Right atrium auricular region (tissue), 2 donors: Measurements from ENCODE around the gene VSTM5. TPM values are rescaled to one million over a fixed set of nuclear protein-coding genes. Genes with fewer than 3 reads are reported as not detected.
A peak's percentile ranks its signal among the peaks of the same experiment; 100 is the strongest.

Experiments
- DNase-seq: peaks from one replicate; pipeline ENCODE4 v3.0.0-alpha.2; 2019; ENCODE audit warnings: low spot score
- H3K27ac ChIP-seq, 2 donors: fragments of 200-600 bp; sonication (generic); 1 replicate in 1 of 2; 2 replicates in 1 of 2; pipeline ENCODE4 v1.5.1; 2016 to 2019
- H3K27me3 ChIP-seq, 2 donors: fragments of 200-600 bp; sonication (generic); one replicate each; pipeline versions ENCODE4 v1.5.1 to v1.6.0; 2017 to 2019
- H3K36me3 ChIP-seq: fragments of 200-600 bp; sonication (generic); one replicate; pipeline ENCODE4 v1.5.1; 2016
- H3K4me1 ChIP-seq, 2 donors: fragments of 200-600 bp; sonication (generic); one replicate each; pipeline versions ENCODE4 v1.5.1 to v1.6.0; 2017 to 2019
- H3K4me3 ChIP-seq, 2 donors: fragments of 200-600 bp; sonication (generic); 1 replicate in 1 of 2; 2 replicates in 1 of 2; pipeline ENCODE4 v1.5.1; 2017 to 2019; ENCODE audit warnings: mild to moderate bottlenecking in 1 of 2, moderate library complexity in 1 of 2
- H3K9me3 ChIP-seq, 2 donors: fragments of 200-600 bp; sonication (generic); one replicate each; pipeline ENCODE4 v1.5.1; 2019
- CTCF ChIP-seq, 2 donors: fragments of 200-600 bp; sonication (generic); IDR thresholded peaks; one replicate each; pipeline ENCODE4 v1.5.1; 2019; ENCODE audit warnings: antibody characterized with exemption in 2 of 2
- total RNA-seq, 2 donors: library from RNA; depleted of rRNA; stranded (reverse); fragments of >200 nt; gene quantifications; one replicate each; pipeline ENCODE4 v1.1.0, GENCODE V29; 2016

Gene VSTM5
- total RNA-seq, 2 donors from 2014 or later, result not detected

- Histone ChIP-seq H3K36me3 (no peaks in the 10 kb centered on the region), H3K27ac (no peak overlapping the region), H3K9me3 (no peaks in the 10 kb centered on the region), H3K4me1 (no peaks in the 10 kb centered on the region), H3K4me3 (no peak overlapping the region), H3K27me3 (no peaks in the 10 kb centered on the region)
- TF ChIP-seq CTCF (IDR thresholded peaks at IDR 0.05), result no peak
- DNase-seq, result no peak
Observed at GRCh38 chr11:93841446-93841845, 9.0 kb downstream of the VSTM5 start.

- Histone ChIP-seq H3K27ac (no peak overlapping the region), H3K9me3 (no peaks in the 10 kb centered on the region), H3K4me3 (no peak overlapping the region), H3K4me1 (no peaks in the 10 kb centered on the region), H3K36me3 (no peaks in the 10 kb centered on the region), H3K27me3 (no peaks in the 10 kb centered on the region)
- TF ChIP-seq CTCF (IDR thresholded peaks at IDR 0.05), result no peak
- DNase-seq, result no peak
Observed at GRCh38 chr11:93840981-93841380, 9.4 kb downstream of the VSTM5 start.

- no peak for TF ChIP-seq CTCF (IDR thresholded peaks at IDR 0.05)
- no peaks in the 10 kb centered on the region for H3K9me3 ChIP-seq
- DNase-seq, result no peak
- no peaks in the 10 kb centered on the region for H3K4me1 ChIP-seq
- no peaks in the 10 kb centered on the region for H3K36me3 ChIP-seq
- no peak overlapping the region for H3K4me3 ChIP-seq
- no peaks in the 10 kb centered on the region for H3K27me3 ChIP-seq
- H3K27ac ChIP-seq, result no peak overlapping the region
Observed at GRCh38 chr11:93840180-93840579, 10.2 kb downstream of the VSTM5 start.

- DNase-seq, result no peak
- no peaks in the 10 kb centered on the region for H3K9me3 ChIP-seq
- TF ChIP-seq CTCF (IDR thresholded peaks at IDR 0.05), result no peak
- no peak overlapping the region for H3K27ac ChIP-seq
- no peaks in the 10 kb centered on the region for H3K27me3 ChIP-seq
- no peaks in the 10 kb centered on the region for H3K4me1 ChIP-seq
- no peak overlapping the region for H3K4me3 ChIP-seq
- H3K36me3 ChIP-seq, result no peaks in the 10 kb centered on the region
Observed at GRCh38 chr11:93838967-93839366, 11.5 kb downstream of the VSTM5 start.

GRCh38 chr11:93832780-93833179, 17.6 kb downstream of the VSTM5 start:
- no peak for TF ChIP-seq CTCF (IDR thresholded peaks at IDR 0.05)
- H3K4me3 ChIP-seq, result no peak overlapping the region
- no peaks in the 10 kb centered on the region for H3K9me3 ChIP-seq
- no peak overlapping the region for H3K27ac ChIP-seq
- no peaks in the 10 kb centered on the region for H3K4me1 ChIP-seq
- no peaks in the 10 kb centered on the region for H3K27me3 ChIP-seq
- H3K36me3 ChIP-seq, result no peaks in the 10 kb centered on the region
- DNase-seq, result peak; percentile 4

- Histone ChIP-seq H3K27me3 (no peaks in the 10 kb centered on the region), H3K4me1 (no peaks in the 10 kb centered on the region), H3K9me3 (no peaks in the 10 kb centered on the region), H3K27ac (no peak overlapping the region), H3K4me3 (no peak overlapping the region), H3K36me3 (no peaks in the 10 kb centered on the region)
- peak; percentile 26 for DNase-seq
- TF ChIP-seq CTCF (IDR thresholded peaks at IDR 0.05), result no peak
Observed at GRCh38 chr11:93831343-93832127, 18.9 kb downstream of the VSTM5 start.
